Measurements from ENCODE around the gene ZAP70.

The ZAP70 gene

DNA sequence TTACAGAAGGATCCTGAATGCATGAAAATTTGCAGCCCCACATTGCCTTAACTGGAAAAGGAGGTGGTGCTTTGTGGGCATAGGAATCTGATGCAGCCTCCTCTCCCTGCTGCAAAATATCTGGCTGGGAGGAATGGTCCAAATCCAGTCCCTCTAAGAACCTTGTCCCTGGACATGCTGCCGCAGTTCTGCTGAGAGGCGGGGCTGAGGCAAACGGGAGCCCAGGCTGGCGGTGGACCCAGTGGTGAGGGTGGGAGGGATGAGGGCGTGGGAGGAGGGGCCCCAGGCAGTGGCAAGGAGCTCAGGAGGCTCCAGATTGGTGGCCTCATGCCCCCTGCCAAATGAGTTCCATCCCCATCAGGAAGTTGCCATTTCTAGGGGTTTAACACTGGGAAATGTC, 36.2 kb downstream of the ZAP70 start:
- no peak overlapping the region for H3K4me3 ChIP-seq (ENCODE audit: low read depth in 1 of 2, low read length in 2 of 2)
- no peak overlapping the region for H3K9ac ChIP-seq (ENCODE audit: low read length)
- H3K9me3 ChIP-seq (ENCODE audit: low read length): no peaks in the 10 kb centered on the region
- no peaks in the 10 kb centered on the region for H3K27me3 ChIP-seq (ENCODE audit: control insufficient read depth in 1 of 2, insufficient read depth in 2 of 2, low read length in 2 of 2)
- H3K27ac ChIP-seq (ENCODE audit: low read depth, low read length): no peak overlapping the region
- H3K36me3 ChIP-seq (ENCODE audit: insufficient read depth, low read length): peaks cover 3% of the 10 kb centered on the region
- no peaks in the 10 kb centered on the region for H3K4me1 ChIP-seq (ENCODE audit: insufficient read depth, low read length)

DNA sequence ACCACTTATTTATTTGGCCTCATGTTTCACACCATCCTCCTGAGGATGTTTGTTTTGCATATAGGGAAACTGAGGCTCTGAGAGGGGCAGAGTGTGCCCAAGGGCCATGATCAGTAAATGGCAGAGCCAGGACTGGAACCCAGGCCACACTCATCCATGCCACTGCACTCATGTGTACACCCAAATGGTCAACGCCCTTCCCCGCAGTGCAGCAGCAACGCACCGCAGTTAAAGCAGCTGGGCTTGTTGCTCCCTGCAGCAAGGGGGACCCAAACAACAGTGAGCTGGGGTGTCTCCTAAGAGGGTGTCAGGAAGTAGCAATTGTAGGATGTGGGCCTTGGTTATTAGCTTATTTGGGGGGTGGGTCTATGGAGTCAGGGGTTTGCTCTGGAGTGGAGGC, 36.6 kb downstream of the ZAP70 start:
- H3K4me1 ChIP-seq (ENCODE audit: insufficient read depth, low read length): no peaks in the 10 kb centered on the region
- no peak overlapping the region for H3K4me3 ChIP-seq (ENCODE audit: low read depth in 1 of 2, low read length in 2 of 2)
- no peaks in the 10 kb centered on the region for H3K27me3 ChIP-seq (ENCODE audit: control insufficient read depth in 1 of 2, insufficient read depth in 2 of 2, low read length in 2 of 2)
- no peak overlapping the region for H3K27ac ChIP-seq (ENCODE audit: low read depth, low read length)
- H3K36me3 ChIP-seq (ENCODE audit: insufficient read depth, low read length): peaks cover 3% of the 10 kb centered on the region
- H3K9ac ChIP-seq (ENCODE audit: low read length): no peak overlapping the region
- no peaks in the 10 kb centered on the region for H3K9me3 ChIP-seq (ENCODE audit: low read length)

DNA sequence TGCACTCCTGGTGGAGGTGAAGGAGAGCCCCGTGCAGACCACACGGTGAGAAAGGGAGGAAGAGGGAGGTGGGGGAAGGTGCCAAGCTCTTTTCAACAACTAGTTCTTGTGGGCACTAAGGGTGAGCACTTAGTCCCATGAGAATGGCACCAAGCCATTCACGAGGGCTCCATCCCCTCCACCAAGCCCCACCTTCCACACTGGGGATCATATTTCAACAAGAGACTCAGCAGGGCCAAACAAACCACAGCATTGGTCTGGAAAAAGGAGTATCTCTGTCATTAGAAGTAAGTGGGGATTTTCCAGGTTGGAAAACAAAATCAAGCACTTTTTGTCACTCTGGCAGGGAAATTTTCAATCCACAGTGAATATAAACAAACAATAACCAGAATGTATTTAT, 38.4 kb downstream of the ZAP70 start:
- Histone ChIP-seq H3K9me3 (ENCODE audit: low read length) (no peaks in the 10 kb centered on the region), H3K4me1 (ENCODE audit: insufficient read depth, low read length) (no peaks in the 10 kb centered on the region), H3K9ac (ENCODE audit: low read length) (no peak overlapping the region), H3K36me3 (ENCODE audit: insufficient read depth, low read length) (peaks cover 17% of the 10 kb centered on the region), H3K4me3 (ENCODE audit: low read depth in 1 of 2, low read length in 2 of 2) (no peak overlapping the region), H3K27ac (ENCODE audit: low read depth, low read length) (no peak overlapping the region), H3K27me3 (ENCODE audit: control insufficient read depth in 1 of 2, insufficient read depth in 2 of 2, low read length in 2 of 2) (no peaks in the 10 kb centered on the region)

DNA sequence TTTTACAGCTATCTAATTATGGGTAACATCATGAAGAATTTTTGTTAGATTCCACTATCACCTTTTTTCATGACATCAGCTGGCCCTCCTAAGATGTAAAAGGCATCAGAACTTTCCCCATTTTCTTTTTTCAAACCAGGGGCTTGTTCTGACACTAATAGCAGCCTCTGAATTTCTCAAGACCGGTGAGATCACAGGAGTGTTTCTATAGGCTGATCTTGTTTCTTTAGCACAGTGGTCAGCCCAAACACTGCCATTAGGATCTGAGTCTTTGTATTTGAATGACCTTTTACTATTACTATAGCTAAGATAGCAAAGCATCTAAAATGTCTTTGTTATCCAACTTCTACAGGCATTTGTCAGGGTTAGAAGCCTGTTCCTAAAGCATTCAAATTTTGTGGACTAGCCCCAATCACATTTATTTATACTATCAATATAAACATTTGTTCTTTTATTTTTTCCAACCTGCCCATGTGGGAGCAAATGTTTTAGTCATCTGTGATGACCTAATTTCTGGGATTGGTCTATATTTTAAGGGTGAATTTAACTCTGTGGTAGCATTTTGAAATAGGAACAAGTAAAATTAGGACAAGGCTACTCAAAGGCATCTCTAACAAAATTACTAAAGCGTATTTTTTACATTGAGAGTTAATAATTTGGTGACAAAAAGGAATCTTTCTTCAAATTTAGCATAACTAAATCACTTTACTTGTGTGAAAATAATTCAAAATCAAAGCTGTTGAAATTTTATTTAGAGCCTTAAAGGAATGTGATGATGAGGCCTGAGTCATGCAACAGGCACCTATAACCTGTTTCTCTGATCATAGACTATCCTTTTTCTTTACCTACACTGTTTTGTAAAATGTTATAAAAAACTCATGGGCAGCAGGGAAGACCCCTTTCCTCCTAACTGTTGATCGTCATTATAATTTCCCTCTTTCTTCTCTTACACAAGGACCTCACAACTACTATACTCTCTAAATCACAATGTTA, 39.3 kb downstream of the ZAP70 start:
- Histone ChIP-seq H3K4me3 (ENCODE audit: low read depth in 1 of 2, low read length in 2 of 2) (no peak overlapping the region), H3K27ac (ENCODE audit: low read depth, low read length) (no peak overlapping the region), H3K9ac (ENCODE audit: low read length) (no peak overlapping the region), H3K4me1 (ENCODE audit: insufficient read depth, low read length) (no peaks in the 10 kb centered on the region), H3K9me3 (ENCODE audit: low read length) (no peaks in the 10 kb centered on the region), H3K27me3 (ENCODE audit: control insufficient read depth in 1 of 2, insufficient read depth in 2 of 2, low read length in 2 of 2) (no peaks in the 10 kb centered on the region), H3K36me3 (ENCODE audit: insufficient read depth, low read length) (peaks cover 26% of the 10 kb centered on the region)

DNA sequence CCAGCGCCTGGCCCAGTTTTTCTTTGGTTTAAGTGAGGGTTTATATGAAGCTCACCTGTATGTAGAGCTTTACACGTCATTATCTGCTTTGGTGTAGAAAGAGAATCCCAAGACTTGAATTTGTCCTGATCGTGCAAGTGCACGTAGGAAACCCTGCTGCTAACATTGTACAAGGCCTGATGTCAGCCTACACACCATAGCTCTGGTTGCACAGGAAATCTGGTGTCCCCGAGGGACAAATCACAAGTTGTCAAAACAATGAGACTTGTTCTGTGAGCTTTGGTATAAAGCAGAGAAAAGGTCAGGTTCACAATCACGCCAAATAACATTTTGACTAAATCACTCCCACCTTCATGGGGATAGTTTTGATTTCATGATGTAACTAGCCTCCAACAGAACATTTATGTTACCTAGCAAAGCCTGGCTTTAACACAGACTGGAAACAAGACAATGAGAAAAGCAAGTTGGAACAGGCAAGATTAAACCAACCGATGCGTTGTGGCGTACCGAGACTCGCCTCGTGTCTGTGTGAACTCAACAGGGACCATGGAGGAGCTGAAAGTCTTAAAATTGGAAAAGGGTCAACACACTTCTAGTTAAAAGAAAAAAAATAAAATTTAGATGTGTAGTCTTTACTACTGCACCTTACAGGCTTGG, 41.4 kb downstream of the ZAP70 start:
- Histone ChIP-seq H3K4me1 (ENCODE audit: insufficient read depth, low read length) (no peaks in the 10 kb centered on the region), H3K27ac (ENCODE audit: low read depth, low read length) (no peak overlapping the region), H3K27me3 (ENCODE audit: control insufficient read depth in 1 of 2, insufficient read depth in 2 of 2, low read length in 2 of 2) (no peaks in the 10 kb centered on the region), H3K4me3 (ENCODE audit: low read depth in 1 of 2, low read length in 2 of 2) (no peak overlapping the region), H3K9ac (ENCODE audit: low read length) (no peak overlapping the region), H3K9me3 (ENCODE audit: low read length) (no peaks in the 10 kb centered on the region), H3K36me3 (ENCODE audit: insufficient read depth, low read length) (peaks cover 46% of the 10 kb centered on the region)

DNA sequence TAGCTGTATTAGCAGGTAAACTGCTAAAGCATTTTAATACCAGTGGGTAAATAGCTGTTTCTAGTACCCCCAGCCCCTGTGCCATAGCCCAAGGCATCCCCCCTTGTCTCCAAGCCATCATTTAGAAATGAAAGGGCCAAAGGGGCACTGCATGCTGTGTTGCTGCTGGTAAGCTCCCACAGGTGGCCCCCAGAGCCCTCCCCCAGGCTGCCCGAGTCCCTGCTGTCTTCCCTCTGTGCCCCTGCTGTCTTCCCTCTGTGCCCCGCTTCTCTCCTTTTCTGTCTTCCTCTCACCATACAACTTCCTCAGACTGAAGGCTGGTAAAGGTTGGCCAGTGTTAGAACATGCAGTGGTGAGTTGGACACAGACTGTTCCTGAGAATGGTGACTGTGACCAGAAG, 42.1 kb downstream of the ZAP70 start:
- Histone ChIP-seq H3K27me3 (ENCODE audit: control insufficient read depth in 1 of 2, insufficient read depth in 2 of 2, low read length in 2 of 2) (no peaks in the 10 kb centered on the region), H3K4me3 (ENCODE audit: low read depth in 1 of 2, low read length in 2 of 2) (no peak overlapping the region), H3K9me3 (ENCODE audit: low read length) (no peaks in the 10 kb centered on the region), H3K27ac (ENCODE audit: low read depth, low read length) (no peak overlapping the region), H3K4me1 (ENCODE audit: insufficient read depth, low read length) (no peaks in the 10 kb centered on the region), H3K36me3 (ENCODE audit: insufficient read depth, low read length) (peaks cover 47% of the 10 kb centered on the region), H3K9ac (ENCODE audit: low read length) (no peak overlapping the region)

DNA sequence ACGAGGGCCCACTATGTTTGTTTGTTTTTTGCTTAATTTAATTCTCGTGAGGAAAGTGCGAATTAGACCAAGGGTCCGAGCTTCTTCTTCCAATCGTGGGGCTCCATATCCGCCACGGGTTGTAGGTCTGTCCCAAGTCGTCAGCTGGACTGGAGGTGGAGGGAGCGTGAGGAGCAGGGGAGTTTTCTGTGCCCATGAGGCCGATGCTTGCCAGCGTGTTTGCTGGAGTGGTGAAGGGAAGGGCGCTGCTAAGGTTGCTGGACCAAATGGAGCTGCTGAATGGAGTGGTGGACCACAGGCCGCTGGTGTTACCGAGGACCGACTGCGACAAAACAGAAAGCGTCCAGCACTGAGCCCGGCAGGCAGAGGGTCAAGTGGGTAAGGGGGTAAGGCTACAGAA, 43.7 kb downstream of the ZAP70 start:
- Histone ChIP-seq H3K36me3 (ENCODE audit: insufficient read depth, low read length) (peaks cover 59% of the 10 kb centered on the region), H3K27me3 (ENCODE audit: control insufficient read depth in 1 of 2, insufficient read depth in 2 of 2, low read length in 2 of 2) (no peaks in the 10 kb centered on the region), H3K27ac (ENCODE audit: low read depth, low read length) (no peak overlapping the region), H3K4me3 (ENCODE audit: low read depth in 1 of 2, low read length in 2 of 2) (no peak overlapping the region), H3K9ac (ENCODE audit: low read length) (no peak overlapping the region), H3K4me1 (ENCODE audit: insufficient read depth, low read length) (no peaks in the 10 kb centered on the region), H3K9me3 (ENCODE audit: low read length) (no peaks in the 10 kb centered on the region)

DNA sequence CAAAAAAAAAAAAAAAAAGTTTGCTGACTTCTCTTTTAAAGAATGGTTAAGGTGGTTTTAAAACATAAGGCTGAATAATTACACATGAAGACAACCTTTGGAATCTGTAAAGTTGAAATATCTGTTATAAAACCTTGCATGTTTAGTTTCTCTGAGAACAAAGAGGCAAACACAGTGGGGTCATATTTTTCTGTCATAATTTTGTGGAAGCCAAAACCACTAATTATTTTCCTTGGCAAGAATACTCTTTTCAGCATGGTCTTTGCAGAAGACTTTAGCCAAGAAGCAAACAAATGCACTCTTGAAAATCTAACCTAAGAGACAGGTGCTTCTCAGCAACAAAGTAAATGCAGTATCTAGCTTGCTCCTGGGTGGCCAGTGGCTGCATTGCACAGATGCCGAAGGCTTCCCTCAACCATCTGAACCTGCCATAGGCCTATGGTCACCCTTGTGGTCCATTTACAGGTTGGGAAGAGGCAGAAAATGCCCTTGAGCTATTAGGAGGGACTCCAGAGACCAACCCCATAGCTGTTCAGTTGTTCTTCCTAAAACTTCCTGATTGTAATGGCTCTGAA, 44.8 kb downstream of the ZAP70 start:
- Histone ChIP-seq H3K27me3 (ENCODE audit: control insufficient read depth in 1 of 2, insufficient read depth in 2 of 2, low read length in 2 of 2) (no peaks in the 10 kb centered on the region), H3K27ac (ENCODE audit: low read depth, low read length) (no peak overlapping the region), H3K4me3 (ENCODE audit: low read depth in 1 of 2, low read length in 2 of 2) (no peak overlapping the region), H3K36me3 (ENCODE audit: insufficient read depth, low read length) (peaks cover 71% of the 10 kb centered on the region), H3K9me3 (ENCODE audit: low read length) (no peaks in the 10 kb centered on the region), H3K9ac (ENCODE audit: low read length) (no peak overlapping the region), H3K4me1 (ENCODE audit: insufficient read depth, low read length) (no peaks in the 10 kb centered on the region)

DNA sequence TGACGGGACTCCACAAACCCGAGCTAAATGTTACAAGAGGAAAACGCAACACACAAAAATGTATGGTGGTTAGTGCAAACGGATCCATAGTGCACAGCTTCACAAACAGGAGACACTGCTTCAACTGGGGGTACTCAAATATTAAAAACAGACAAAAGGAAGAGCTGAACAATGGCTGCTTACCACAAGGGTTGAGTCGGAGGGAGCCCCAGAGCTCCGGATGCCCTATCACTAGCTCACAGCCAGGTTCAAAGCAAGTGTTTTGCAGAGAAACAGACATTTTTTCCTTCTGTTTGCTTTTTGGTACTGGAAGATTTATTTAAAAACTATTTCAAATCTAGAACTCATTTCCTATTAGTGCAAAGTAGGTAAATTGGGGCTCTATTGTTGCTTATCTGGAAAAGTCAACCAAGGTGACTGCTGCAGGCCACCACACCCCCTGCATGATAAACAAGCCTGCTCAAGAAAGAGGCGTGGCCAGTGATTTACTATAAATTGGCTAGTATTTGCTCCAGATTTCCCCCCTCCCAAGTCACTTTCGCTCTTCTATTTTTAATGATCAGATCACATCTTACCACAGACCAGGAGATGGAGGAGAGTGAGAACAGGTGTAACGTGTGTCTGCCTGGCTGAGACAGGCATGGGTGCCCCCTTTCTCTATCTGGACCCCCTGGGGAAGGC, 46.5 kb downstream of the ZAP70 start:
- H3K9ac ChIP-seq (ENCODE audit: low read length): no peak overlapping the region
- H3K9me3 ChIP-seq (ENCODE audit: low read length): no peaks in the 10 kb centered on the region
- no peak overlapping the region for H3K27ac ChIP-seq (ENCODE audit: low read depth, low read length)
- peaks cover 85% of the 10 kb centered on the region for H3K36me3 ChIP-seq (ENCODE audit: insufficient read depth, low read length)
- H3K4me3 ChIP-seq (ENCODE audit: low read depth in 1 of 2, low read length in 2 of 2): no peak overlapping the region
- no peaks in the 10 kb centered on the region for H3K4me1 ChIP-seq (ENCODE audit: insufficient read depth, low read length)
- H3K27me3 ChIP-seq (ENCODE audit: control insufficient read depth in 1 of 2, insufficient read depth in 2 of 2, low read length in 2 of 2): no peaks in the 10 kb centered on the region

DNA sequence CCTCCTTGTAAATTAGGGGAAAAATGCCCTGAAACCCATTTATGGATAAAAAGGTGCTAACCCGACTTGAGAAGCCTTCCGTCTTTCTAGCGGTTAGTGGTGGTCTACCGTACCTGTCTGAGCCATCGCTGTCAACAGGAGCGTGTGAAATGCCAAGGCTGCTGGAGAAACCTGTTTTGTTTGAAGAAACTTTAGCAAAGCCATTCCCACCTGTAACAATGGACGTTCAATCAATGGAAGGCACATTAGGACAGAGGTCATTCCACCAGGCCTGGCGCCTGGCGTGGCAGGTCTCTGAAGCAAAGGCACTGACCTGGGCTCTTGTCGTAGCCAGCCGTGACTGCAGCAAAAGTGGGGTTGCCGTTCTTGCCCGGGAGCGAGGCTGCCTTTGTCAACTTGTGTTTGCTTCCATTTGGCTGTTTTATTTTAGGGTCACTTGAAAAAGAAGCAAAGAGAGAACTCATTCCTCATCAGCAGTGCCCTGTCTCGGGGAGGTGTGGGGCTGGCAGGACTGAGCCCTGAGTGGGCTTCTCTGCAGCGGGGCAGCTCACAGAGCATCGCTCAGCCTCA, 47.2 kb downstream of the ZAP70 start:
- Histone ChIP-seq H3K9ac (ENCODE audit: low read length) (no peak overlapping the region), H3K4me3 (ENCODE audit: low read depth in 1 of 2, low read length in 2 of 2) (no peak overlapping the region), H3K27ac (ENCODE audit: low read depth, low read length) (no peak overlapping the region), H3K9me3 (ENCODE audit: low read length) (no peaks in the 10 kb centered on the region), H3K27me3 (ENCODE audit: control insufficient read depth in 1 of 2, insufficient read depth in 2 of 2, low read length in 2 of 2) (no peaks in the 10 kb centered on the region), H3K36me3 (ENCODE audit: insufficient read depth, low read length) (peaks cover 89% of the 10 kb centered on the region), H3K4me1 (ENCODE audit: insufficient read depth, low read length) (no peaks in the 10 kb centered on the region)

DNA sequence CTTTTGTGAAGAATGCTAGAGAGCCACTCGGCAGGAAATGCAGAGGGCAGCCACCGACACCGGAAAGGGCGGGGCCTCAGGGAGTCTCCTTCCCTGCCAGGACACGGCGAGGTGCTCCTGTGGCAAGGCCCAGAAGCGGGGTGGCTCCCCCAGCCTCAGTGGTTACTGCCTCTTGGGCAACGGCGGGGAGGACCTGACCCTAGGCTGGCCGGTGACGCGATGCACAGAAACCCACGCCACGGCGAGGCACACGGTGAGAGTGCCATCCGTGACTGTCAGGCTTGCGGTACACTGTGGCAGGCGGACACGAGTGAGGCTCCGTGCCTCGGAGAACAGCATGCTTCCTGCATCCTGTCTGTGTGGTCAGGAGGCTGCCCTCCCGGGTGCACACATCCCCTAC, 47.8 kb downstream of the ZAP70 start:
- Histone ChIP-seq H3K27ac (ENCODE audit: low read depth, low read length) (no peak overlapping the region), H3K9me3 (ENCODE audit: low read length) (no peaks in the 10 kb centered on the region), H3K9ac (ENCODE audit: low read length) (no peak overlapping the region), H3K4me3 (ENCODE audit: low read depth in 1 of 2, low read length in 2 of 2) (no peak overlapping the region), H3K27me3 (ENCODE audit: control insufficient read depth in 1 of 2, insufficient read depth in 2 of 2, low read length in 2 of 2) (no peaks in the 10 kb centered on the region), H3K36me3 (ENCODE audit: insufficient read depth, low read length) (peaks cover 89% of the 10 kb centered on the region), H3K4me1 (ENCODE audit: insufficient read depth, low read length) (no peaks in the 10 kb centered on the region)
